H1 (cell line): ENCODE results near the gene EMC1. TPM values are rescaled to one million over a fixed set of nuclear protein-coding genes. Genes with fewer than 3 reads are reported as not detected.

Experiments used
- CTCF ChIA-PET: fragments of 300-600 bp; sonication (Branson Sonifier 250); formaldehyde crosslinking; loops from one replicate; lab custom pipeline; 2021; ENCODE audit not compliant: partially characterized antibody; lab: Charles Lee
- POLR2A ChIA-PET: fragments of 300-600 bp; sonication (Branson Sonifier 250); formaldehyde crosslinking; loops from one replicate; lab custom pipeline; 2021; ENCODE audit warnings: inconsistent platforms; ENCODE audit not compliant: partially characterized antibody; lab: Charles Lee
- DNase-seq, 2 experiments: peaks; one replicate each; pipeline versions ENCODE4 v3.0.0 to v3.0.0-alpha.2; 2010 to 2022; ENCODE audit warnings: low spot score in 2 of 2, low read depth in 1 of 2, mixed read lengths in 1 of 2
- FAIRE-seq: peaks from 2 replicates; lab custom pipeline; 2011; peaks lifted over from hg19 to GRCh38; lab: Jason Lieb, UNC
- H2AFZ ChIP-seq: 2 replicates; pipeline ENCODE4 v1.8.1; 2012; ENCODE audit warnings: low read length, inconsistent platforms
- H2AK5ac ChIP-seq: 2 replicates; pipeline ENCODE4 v1.6.1; 2013; ENCODE audit warnings: low read depth, low read length
- H2BK120ac ChIP-seq: replicated peaks from 2 replicates; pipeline ENCODE3; 2013; ENCODE audit warnings: low read depth, low read length, inconsistent platforms
- H2BK12ac ChIP-seq: 2 replicates; pipeline ENCODE4 v1.6.1; 2013; ENCODE audit warnings: low read depth, low read length
- H2BK15ac ChIP-seq: 2 replicates; pipeline ENCODE4 v1.6.1; 2013; ENCODE audit warnings: low read length
- H2BK20ac ChIP-seq: 2 replicates; pipeline ENCODE4 v1.6.1; 2013; ENCODE audit warnings: low read length
- H2BK5ac ChIP-seq: 2 replicates; pipeline ENCODE4 v1.6.1; 2013; ENCODE audit warnings: low read depth, low read length
- H3K14ac ChIP-seq: 2 replicates; pipeline ENCODE4 v1.6.1; 2013; ENCODE audit warnings: inconsistent platforms; ENCODE audit not compliant: insufficient read length
- H3K18ac ChIP-seq: 2 replicates; pipeline ENCODE4 v1.6.1; 2013; ENCODE audit warnings: low read length; ENCODE audit errors: extremely low read depth
- H3K23ac ChIP-seq: 2 replicates; pipeline ENCODE4 v1.6.1; 2013; ENCODE audit warnings: inconsistent platforms; ENCODE audit not compliant: insufficient read length
- H3K23me2 ChIP-seq: 2 replicates; pipeline ENCODE4 v1.6.1; 2013; ENCODE audit warnings: low read depth, low read length
- H3K27ac ChIP-seq: 2 replicates; pipeline ENCODE4 v1.6.1; 2011; ENCODE audit warnings: low read depth, low read length, inconsistent platforms
- H3K27me3 ChIP-seq, 4 experiments: replicated peaks in 1 of 4; 1 replicate in 1 of 4; 2 replicates in 3 of 4; pipeline versions ENCODE4 v1.6.1 to v1.8.1; 2011 to 2013; ENCODE audit warnings: low read length in 3 of 4, mild to moderate bottlenecking in 3 of 4, inconsistent platforms in 2 of 4, mixed read lengths in 2 of 4, moderate library complexity in 1 of 4; ENCODE audit not compliant: control insufficient read depth in 3 of 4, insufficient read depth in 3 of 4; ENCODE audit errors: extremely low read depth in 1 of 4
- H3K36me3 ChIP-seq, 4 experiments: 2 replicates each; pipeline versions ENCODE4 v1.6.1 to v1.8.1; 2011 to 2013; ENCODE audit warnings: mild to moderate bottlenecking in 4 of 4, low read length in 3 of 4, moderate library complexity in 2 of 4, control low read depth in 1 of 4, inconsistent platforms in 1 of 4; ENCODE audit not compliant: insufficient read depth in 4 of 4, control insufficient read depth in 2 of 4
- H3K4ac ChIP-seq: replicated peaks from 2 replicates; pipeline ENCODE3; 2013; ENCODE audit warnings: low read length, low read depth, mixed read lengths, inconsistent platforms; ENCODE audit not compliant: insufficient read length
- H3K4me1 ChIP-seq, 4 experiments: replicated peaks in 1 of 4; 1 replicate in 1 of 4; 2 replicates in 3 of 4; pipeline versions ENCODE4 v1.6.1 to v1.8.1; 2011 to 2013; ENCODE audit warnings: low read length in 3 of 4, inconsistent platforms in 2 of 4, mixed read lengths in 1 of 4; ENCODE audit not compliant: insufficient read depth in 4 of 4, control insufficient read depth in 3 of 4
- H3K4me2 ChIP-seq, 2 experiments: 2 replicates each; pipeline versions ENCODE4 v1.6.1 to v1.8.1; 2011 to 2013; ENCODE audit warnings: low read depth in 2 of 2, low read length in 2 of 2, control low read depth in 1 of 2, inconsistent platforms in 1 of 2, mild to moderate bottlenecking in 1 of 2; ENCODE audit not compliant: insufficient read depth in 1 of 2
- H3K4me3 ChIP-seq, 4 experiments: fragments of 200-600, 300-600 bp in 1 of 4; sonication (generic), shearing (Covaris generic), sonication (Bioruptor Twin) in 1 of 4; 2 replicates each; pipeline versions ENCODE4 v1.5.1 to v1.8.1; 2011 to 2016; ENCODE audit warnings: low read length in 4 of 4, low read depth in 3 of 4, control low read depth in 2 of 4, inconsistent platforms in 2 of 4, mild to moderate bottlenecking in 2 of 4, mixed read lengths in 1 of 4, moderate library complexity in 1 of 4; ENCODE audit not compliant: insufficient read depth in 2 of 4; ENCODE audit errors: extremely low read depth in 1 of 4
- H3K56ac ChIP-seq: replicated peaks from 2 replicates; pipeline ENCODE3; 2013; ENCODE audit warnings: low read depth, mild to moderate bottlenecking, mixed read lengths, low read length, inconsistent platforms; ENCODE audit not compliant: insufficient read length
- H3K79me1 ChIP-seq: 2 replicates; pipeline ENCODE4 v1.6.1; 2013; ENCODE audit warnings: low read depth, low read length, control low read depth
- H3K79me2 ChIP-seq, 2 experiments: 2 replicates each; pipeline versions ENCODE4 v1.6.1 to v1.8.1; 2012 to 2013; ENCODE audit warnings: low read length in 2 of 2, mild to moderate bottlenecking in 2 of 2, inconsistent platforms in 1 of 2; ENCODE audit not compliant: insufficient read depth in 2 of 2, control insufficient read depth in 1 of 2
- H3K9ac ChIP-seq, 4 experiments: replicated peaks in 1 of 4; 1 replicate in 1 of 4; 2 replicates in 3 of 4; pipeline versions ENCODE4 v1.6.1 to v1.8.1; 2011 to 2013; ENCODE audit warnings: low read depth in 3 of 4, low read length in 3 of 4, control low read depth in 2 of 4, mild to moderate bottlenecking in 2 of 4, moderate library complexity in 2 of 4, inconsistent platforms in 1 of 4; ENCODE audit errors: extremely low read depth in 1 of 4
- H3K9me3 ChIP-seq, 2 experiments: 2 replicates each; pipeline versions ENCODE4 v1.6.1 to v1.8.1; 2012 to 2013; ENCODE audit warnings: mild to moderate bottlenecking in 2 of 2, moderate library complexity in 2 of 2, control low read depth in 1 of 2, inconsistent platforms in 1 of 2, low read depth in 1 of 2, low read length in 1 of 2, mixed read lengths in 1 of 2; ENCODE audit not compliant: insufficient read depth in 2 of 2
- H4K20me1 ChIP-seq, 2 experiments: replicated peaks in 1 of 2; 2 replicates each; pipeline versions ENCODE3 to v1.8.1; 2011 to 2013; ENCODE audit warnings: inconsistent platforms in 2 of 2, low read length in 2 of 2, mild to moderate bottlenecking in 1 of 2; ENCODE audit not compliant: insufficient read depth in 2 of 2, control insufficient read depth in 1 of 2
- H4K5ac ChIP-seq: 2 replicates; pipeline ENCODE4 v1.6.1; 2013; ENCODE audit warnings: low read length, low read depth, mixed read lengths, inconsistent platforms; ENCODE audit not compliant: insufficient read length
- H4K8ac ChIP-seq: 2 replicates; pipeline ENCODE4 v1.8.0; 2013; ENCODE audit warnings: mild to moderate bottlenecking, moderate library complexity, low read length, inconsistent platforms; ENCODE audit not compliant: insufficient read depth; ENCODE audit errors: extremely low read depth
- H4K91ac ChIP-seq: replicated peaks from 2 replicates; pipeline ENCODE3; 2013; ENCODE audit warnings: low read length, mixed read lengths, inconsistent platforms; ENCODE audit not compliant: insufficient read length
- CTBP2 ChIP-seq: IDR thresholded peaks from 2 replicates; pipeline ENCODE4 v1.7.0; 2011; ENCODE audit warnings: borderline replicate concordance, mild to moderate bottlenecking, moderate library complexity, mixed read lengths, low read length; ENCODE audit not compliant: insufficient read depth, insufficient read length
- EGR1 ChIP-seq: IDR thresholded peaks from 2 replicates; pipeline ENCODE4 v1.6.1; 2011; ENCODE audit warnings: low read depth, low read length, borderline replicate concordance
- FOSL1 ChIP-seq: IDR thresholded peaks from 2 replicates; pipeline ENCODE4 v1.6.1; 2011; ENCODE audit warnings: mild to moderate bottlenecking, low read depth, low read length, moderate library complexity; ENCODE audit not compliant: insufficient read depth
- HDAC2 ChIP-seq, 2 experiments: fragments of 300-600 bp in 1 of 2; sonication (generic) in 1 of 2; IDR thresholded peaks; 2 replicates each; pipeline ENCODE4 v1.6.1; 2011 to 2012; ENCODE audit warnings: low read depth in 2 of 2, low read length in 2 of 2, mild to moderate bottlenecking in 2 of 2, moderate library complexity in 2 of 2, borderline replicate concordance in 1 of 2, inconsistent platforms in 1 of 2
- JUN ChIP-seq: IDR thresholded peaks from 2 replicates; pipeline ENCODE4 v1.6.1; 2011; ENCODE audit warnings: low read depth, mild to moderate bottlenecking, improper control_type of control experiment, low read length
- RBBP5 ChIP-seq: IDR thresholded peaks from 2 replicates; pipeline ENCODE4 v1.7.1; 2012; ENCODE audit warnings: low read depth, mild to moderate bottlenecking, inconsistent platforms, low read length, moderate library complexity, borderline replicate concordance
- SIN3A ChIP-seq, 2 experiments: IDR thresholded peaks in 1 of 2; conservative IDR thresholded peaks in 1 of 2; 2 replicates each; pipeline ENCODE4 v1.6.1; 2011 to 2012; ENCODE audit warnings: low read length in 2 of 2, improper control_type of control experiment in 1 of 2, low read depth in 1 of 2, mild to moderate bottlenecking in 1 of 2
- SP1 ChIP-seq: IDR thresholded peaks from 2 replicates; pipeline ENCODE4 v1.6.1; 2011; ENCODE audit warnings: low read depth, low read length
- SRF ChIP-seq: IDR thresholded peaks from 2 replicates; pipeline ENCODE4 v1.6.1; 2011; ENCODE audit warnings: mild to moderate bottlenecking, low read depth, low read length, moderate library complexity
- TAF1 ChIP-seq: IDR thresholded peaks from 2 replicates; pipeline ENCODE4 v1.6.1; 2011; ENCODE audit warnings: mild to moderate bottlenecking, low read depth, low read length
- TCF12 ChIP-seq: IDR thresholded peaks from 2 replicates; pipeline ENCODE4 v1.6.1; 2011; ENCODE audit warnings: low read depth, mild to moderate bottlenecking, low read length
- polyA plus RNA-seq, 7 experiments: library from polyadenylated mRNA; depleted of rRNA in 3 of 7; stranded (reverse) in 5 of 7; unstranded in 2 of 7; fragments of >200 nt in 5 of 7; fragments of 200-250 nt in 2 of 7; gene quantifications; 1 replicate in 5 of 7; 2 replicates in 1 of 7; 4 replicates in 1 of 7; pipeline versions ENCODE4 v1.2.1 to v1.2.3, GENCODE V29; 2011 to 2013; ENCODE audit warnings: missing spikeins in 2 of 7, mixed read lengths in 2 of 7
- total RNA-seq: library from RNA; stranded (reverse); fragmentation: NEBNext Ultra II Directional; extraction: Animal tissue kit (Norgen Biotek cat#: 25700); gene quantifications from 2 replicates; pipeline ENCODE4 v1.2.1, GENCODE V29; 2021
- TF ChIP-seq, protein P1 (sequence below): IDR thresholded peaks from 2 replicates; pipeline ENCODE4 v1.6.1; 2012; ENCODE audit warnings: inconsistent platforms
- TF ChIP-seq, protein P2 (sequence below): IDR thresholded peaks from 2 replicates; pipeline ENCODE4 v1.6.1; 2011; ENCODE audit warnings: low read length, improper control_type of control experiment

The EMC1 gene
- total and polyA plus RNA-seq, 2 of the 8 experiments (the other 6 are each of a cell fraction or from before 2014, with no cell fraction given) = 51.0 to 53.5 TPM

DNA sequence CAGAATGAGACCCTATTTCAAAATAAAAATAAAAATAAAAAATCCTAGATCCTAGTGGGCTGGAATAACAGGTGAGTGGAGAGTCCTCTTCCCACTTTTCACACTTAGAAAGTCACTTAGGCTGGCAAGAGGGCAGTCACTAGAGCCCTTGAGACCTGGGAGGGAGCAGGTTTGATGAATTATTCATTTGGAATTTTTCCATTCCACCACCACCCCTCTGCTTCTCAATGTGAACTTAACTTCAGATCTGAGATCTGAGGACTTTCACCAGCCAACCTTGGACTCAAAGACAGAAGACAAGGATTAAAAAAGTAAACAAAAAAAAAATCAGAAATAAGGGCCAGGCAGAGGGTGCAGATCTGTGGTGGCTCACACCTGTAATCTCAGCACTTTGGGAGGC, 20.7 kb upstream of the EMC1 start:
- Histone ChIP-seq H3K14ac (no peak overlapping the region), H3K9ac (no peak overlapping the region), H3K36me3 (no peaks in the 10 kb centered on the region), H3K23me2 (no peaks in the 10 kb centered on the region), H3K4me2 (no peak overlapping the region), H2BK12ac (no peak overlapping the region), H3K4me1 (no peaks in the 10 kb centered on the region), H2BK120ac (no peak overlapping the region), H2BK20ac (no peak overlapping the region), H4K8ac (no peak overlapping the region), H3K79me2 (no peaks in the 10 kb centered on the region), H3K79me1 (no peaks in the 10 kb centered on the region), H3K18ac (no peak overlapping the region), H3K9me3 (no peaks in the 10 kb centered on the region), H3K56ac (no peak overlapping the region), H3K23ac (no peak overlapping the region), H3K4me3 (no peak overlapping the region), H2BK15ac (no peak overlapping the region), H3K27ac (no peak overlapping the region), H4K91ac (no peak overlapping the region), H3K4ac (no peak overlapping the region), H4K20me1 (no peaks in the 10 kb centered on the region), H3K27me3 (peaks cover 0 to 3% (median 1%) of the 10 kb centered on the region in 4 experiments; a peak in 1 of 7 replicates), H2AK5ac (no peak overlapping the region), H2BK5ac (no peak overlapping the region), H2AFZ (no peak overlapping the region), H4K5ac (no peak overlapping the region)
- ChIA-PET POLR2A (interaction anchor here (1.6 kb wide), 1 partner anchor 18 kb away, joined by 6 read pairs; no protein-coding TSS in a partner anchor), CTCF (interaction anchor here (0.6 to 0.7 kb wide), 2 partner anchors 216 to 294 kb away, joined by 3 to 6 read pairs; no protein-coding TSS in a partner anchor)
- no peak for FAIRE-seq
- DNase-seq = no peak
- TF ChIP-seq SRF = no peak
- TF ChIP-seq, protein P1, sequence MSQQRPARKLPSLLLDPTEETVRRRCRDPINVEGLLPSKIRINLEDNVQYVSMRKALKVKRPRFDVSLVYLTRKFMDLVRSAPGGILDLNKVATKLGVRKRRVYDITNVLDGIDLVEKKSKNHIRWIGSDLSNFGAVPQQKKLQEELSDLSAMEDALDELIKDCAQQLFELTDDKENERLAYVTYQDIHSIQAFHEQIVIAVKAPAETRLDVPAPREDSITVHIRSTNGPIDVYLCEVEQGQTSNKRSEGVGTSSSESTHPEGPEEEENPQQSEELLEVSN = no peak
- no peak for TF ChIP-seq JUN
- no peak for TF ChIP-seq FOSL1
- TF ChIP-seq TCF12 = no peak
- TF ChIP-seq RBBP5 = no peak
- TF ChIP-seq, protein P2, sequence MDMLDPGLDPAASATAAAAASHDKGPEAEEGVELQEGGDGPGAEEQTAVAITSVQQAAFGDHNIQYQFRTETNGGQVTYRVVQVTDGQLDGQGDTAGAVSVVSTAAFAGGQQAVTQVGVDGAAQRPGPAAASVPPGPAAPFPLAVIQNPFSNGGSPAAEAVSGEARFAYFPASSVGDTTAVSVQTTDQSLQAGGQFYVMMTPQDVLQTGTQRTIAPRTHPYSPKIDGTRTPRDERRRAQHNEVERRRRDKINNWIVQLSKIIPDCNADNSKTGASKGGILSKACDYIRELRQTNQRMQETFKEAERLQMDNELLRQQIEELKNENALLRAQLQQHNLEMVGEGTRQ = no peak
- no peak for TF ChIP-seq TAF1
- TF ChIP-seq SIN3A (conservative IDR thresholded peaks at IDR 0.05 in 1 of 2, IDR thresholded peaks at IDR 0.05 in 1 of 2; ENCODE audit: low read depth in 1 of 2, low read length in 2 of 2) = no peak
- TF ChIP-seq HDAC2 (IDR thresholded peaks at IDR 0.05; ENCODE audit: borderline replicate concordance in 1 of 2, low read depth in 2 of 2, low read length in 2 of 2) = no peak
- TF ChIP-seq CTBP2 = no peak
- TF ChIP-seq SP1 = no peak
- TF ChIP-seq EGR1 = no peak
